Hematopoietic multipotent progenitor cell treated with erythropoietin and hydrocortisone succinate and interleukin-3 and kit ligand, for 15 days (in vitro differentiated cells): ENCODE results near the gene RAPGEF4.
"Not testable (repeated sequence)": the region's sequence is repeated elsewhere in the genome, so short reads cannot be mapped to it uniquely, and the experiment has no call there.

ENCODE experiments used
- DNase-seq: peaks from one replicate; pipeline ENCODE4 v3.0.0-alpha.2; 2015; ENCODE audit warnings: low spot score

The RAPGEF4 gene

GRCh38 chr2:172726172-172726735 lies 9.4 kb upstream of the RAPGEF4 start:
- DNase-seq = no peak

GRCh38 chr2:172730411-172730810 lies 5.2 kb upstream of the RAPGEF4 start:
- DNase-seq = no peak

- DNase-seq = no peak
Observed at GRCh38 chr2:172734711-172735581, 699 bp upstream of the RAPGEF4 start.

GRCh38 chr2:172736424-172737174 lies 954 bp downstream of the RAPGEF4 start:
- no peak for DNase-seq

GRCh38 chr2:172739661-172740266 lies 4.1 kb downstream of the RAPGEF4 start:
- no peak for DNase-seq

GRCh38 chr2:172740856-172741255 lies 5.2 kb downstream of the RAPGEF4 start:
- DNase-seq = no peak

GRCh38 chr2:172742931-172743540 lies 7.4 kb downstream of the RAPGEF4 start:
- no peak for DNase-seq

GRCh38 chr2:172743898-172744297 lies 8.3 kb downstream of the RAPGEF4 start:
- DNase-seq = no peak

GRCh38 chr2:172745636-172746035 lies 10.0 kb downstream of the RAPGEF4 start:
- DNase-seq = no peak

GRCh38 chr2:172748543-172748942 lies 12.9 kb downstream of the RAPGEF4 start:
- DNase-seq = not testable (repeated sequence)

- DNase-seq = no peak
Observed at GRCh38 chr2:172749388-172749787, 13.7 kb downstream of the RAPGEF4 start.

- DNase-seq = no peak
Observed at GRCh38 chr2:172751564-172751963, 15.9 kb downstream of the RAPGEF4 start.

GRCh38 chr2:172753610-172754009 lies 18.0 kb downstream of the RAPGEF4 start:
- DNase-seq = no peak

- DNase-seq = no peak
Observed at GRCh38 chr2:172759441-172759840, 23.8 kb downstream of the RAPGEF4 start.

GRCh38 chr2:172761306-172761705 lies 25.7 kb downstream of the RAPGEF4 start:
- no peak for DNase-seq

GRCh38 chr2:172762574-172762973 lies 26.9 kb downstream of the RAPGEF4 start:
- no peak for DNase-seq

- no peak for DNase-seq
Observed at GRCh38 chr2:172763079-172763478, 27.4 kb downstream of the RAPGEF4 start.

GRCh38 chr2:172765662-172766061 lies 30.0 kb downstream of the RAPGEF4 start:
- no peak for DNase-seq

GRCh38 chr2:172768401-172768800 lies 32.8 kb downstream of the RAPGEF4 start:
- DNase-seq = no peak

- no peak for DNase-seq
Observed at GRCh38 chr2:172769879-172770278, 34.2 kb downstream of the RAPGEF4 start.

GRCh38 chr2:172770887-172771286 lies 35.2 kb downstream of the RAPGEF4 start:
- DNase-seq = no peak

- no peak for DNase-seq
Observed at GRCh38 chr2:172772633-172773032, 37.0 kb downstream of the RAPGEF4 start.
